GM12878 (cell line): ENCODE results near the gene C10orf105. TPM values are rescaled to one million over a fixed set of nuclear protein-coding genes. Genes with fewer than 3 reads are reported as not detected.

Experiments used
- ATAC-seq: fragments of 200-7000 bp; cut with Tn5 transposase; 3 replicates; pipeline ENCODE4 v1.9.1; 2020; ENCODE audit warnings: mild to moderate bottlenecking, moderate library complexity
- BruUV-seq: library from RNA; stranded (reverse); fragments of 400-500 nt; replicated peaks from 2 replicates; lab custom pipeline; 2021; lab: Mats Ljungman, UMichigan
- CTCF ChIA-PET: fragments of 300-600 bp; sonication (Branson Sonifier 250); formaldehyde crosslinking; extraction: SDS; loops from one replicate; lab custom pipeline; 2021; ENCODE audit warnings: inconsistent platforms; lab: Yijun Ruan, JAX
- POLR2A ChIA-PET: fragments of 350-600 bp; formaldehyde crosslinking; extraction: SDS; loops from one replicate; lab custom pipeline; 2021; ENCODE audit warnings: inconsistent platforms; lab: Charles Lee
- RAD21 ChIA-PET: fragments of 300-600 bp; sonication (Branson Sonifier 250); formaldehyde crosslinking; loops from one replicate; lab custom pipeline; 2023; ENCODE audit warnings: antibody characterized with exemption; ENCODE audit not compliant: unreplicated experiment; lab: Charles Lee
- SMC1A ChIA-PET: fragments of 300-600 bp; sonication (Branson Sonifier 250); formaldehyde crosslinking; loops from one replicate; lab custom pipeline; 2023; ENCODE audit not compliant: unreplicated experiment, uncharacterized antibody; lab: Charles Lee
- DNase-seq: peaks from one replicate; pipeline ENCODE4 v3.0.0-alpha.2; 2011; ENCODE audit warnings: low read depth, low spot score
- FAIRE-seq: peaks from 3 replicates; lab custom pipeline; 2011; peaks lifted over from hg19 to GRCh38; lab: Jason Lieb, UNC
- H2AFZ ChIP-seq: 2 replicates; pipeline ENCODE4 v1.6.0; 2011; ENCODE audit warnings: low read depth, low read length, control low read depth; ENCODE audit not compliant: control insufficient read depth
- H3K27ac ChIP-seq: 2 replicates; pipeline ENCODE4 v1.5.1; 2011; ENCODE audit warnings: control low read depth; ENCODE audit not compliant: control insufficient read depth, insufficient read depth
- H3K27me3 ChIP-seq, 2 experiments: replicated peaks in 1 of 2; 2 replicates each; pipeline versions ENCODE4 v1.6.0 to v1.6.1; 2011; ENCODE audit warnings: low read length in 1 of 2; ENCODE audit not compliant: control insufficient read depth in 2 of 2, insufficient read depth in 2 of 2
- H3K36me3 ChIP-seq, 2 experiments: 2 replicates each; pipeline ENCODE4 v1.5.1; 2011; ENCODE audit warnings: low read length in 1 of 2; ENCODE audit not compliant: control insufficient read depth in 2 of 2, insufficient read depth in 2 of 2
- H3K4me1 ChIP-seq: 2 replicates; pipeline ENCODE4 v1.6.1; 2011; ENCODE audit warnings: mild to moderate bottlenecking, low read length, moderate library complexity, mixed read lengths; ENCODE audit not compliant: control insufficient read depth, insufficient read depth
- H3K4me2 ChIP-seq: 2 replicates; pipeline ENCODE4 v1.6.0; 2011; ENCODE audit warnings: control low read depth; ENCODE audit not compliant: control insufficient read depth, insufficient read depth
- H3K4me3 ChIP-seq: fragments of 200-600 bp; sonication (generic); 2 replicates; pipeline ENCODE4 v1.5.1; 2016
- H3K79me2 ChIP-seq: 2 replicates; pipeline ENCODE4 v1.6.0; 2011; ENCODE audit warnings: low read length; ENCODE audit not compliant: control insufficient read depth, insufficient read depth
- H3K9ac ChIP-seq: 2 replicates; pipeline ENCODE4 v1.8.0; 2011; ENCODE audit warnings: low read length, control low read depth, mixed read lengths; ENCODE audit not compliant: control insufficient read depth, insufficient read depth
- H3K9me3 ChIP-seq: replicated peaks from 3 replicates; pipeline ENCODE4 v1.5.1; 2011; ENCODE audit warnings: mild to moderate bottlenecking, low read length; ENCODE audit not compliant: control insufficient read depth, insufficient read depth
- H4K20me1 ChIP-seq: 2 replicates; pipeline ENCODE4 v1.6.0; 2011; ENCODE audit not compliant: control insufficient read depth, insufficient read depth
- ASH2L ChIP-seq: fragments of 300-600, 200-600 bp; sonication (generic); IDR thresholded peaks from 2 replicates; pipeline ENCODE4 v1.6.1; 2017; ENCODE audit warnings: low read depth, mild to moderate bottlenecking, borderline replicate concordance
- HDGF ChIP-seq: fragments of 450-650 bp; IDR thresholded peaks from 2 replicates; pipeline ENCODE4 v1.6.1; 2016; ENCODE audit warnings: antibody characterized with exemption
- HSF1 ChIP-seq: fragments of 150-350 bp; IDR thresholded peaks from 2 replicates; pipeline ENCODE4 v1.6.1; 2014; ENCODE audit warnings: mild to moderate bottlenecking, low read depth, low read length
- KLF5 ChIP-seq: fragments of 450-650 bp; IDR thresholded peaks from 2 replicates; pipeline ENCODE4 v1.6.1; 2014; ENCODE audit warnings: mild to moderate bottlenecking; ENCODE audit not compliant: partially characterized antibody
- MEF2B ChIP-seq: fragments of 450-650 bp; IDR thresholded peaks from 2 replicates; pipeline ENCODE4 v1.6.1; 2018; ENCODE audit warnings: mild to moderate bottlenecking, moderate library complexity; ENCODE audit not compliant: partially characterized antibody, poor library complexity, severe bottlenecking
- PBX3 ChIP-seq: IDR thresholded peaks from 2 replicates; pipeline ENCODE4 v1.6.1; 2011; ENCODE audit warnings: mild to moderate bottlenecking, low read depth, low read length, moderate library complexity; ENCODE audit not compliant: insufficient replicate concordance
- PML ChIP-seq: IDR thresholded peaks from 2 replicates; pipeline ENCODE4 v1.6.1; 2012; ENCODE audit warnings: low read length, inconsistent platforms
- RELA ChIP-seq: fragments of 450-650 bp; IDR thresholded peaks from 2 replicates; pipeline ENCODE4 v1.8.0; 2014; ENCODE audit warnings: borderline replicate concordance; ENCODE audit not compliant: partially characterized antibody
- SKIL ChIP-seq: fragments of 450-650 bp; IDR thresholded peaks from 2 replicates; pipeline ENCODE4 v1.6.1; 2017; ENCODE audit warnings: mild to moderate bottlenecking, low read depth, inconsistent platforms; ENCODE audit not compliant: poor library complexity, severe bottlenecking
- SMAD5 ChIP-seq: IDR thresholded peaks from 2 replicates; pipeline ENCODE4 v1.6.1; 2016; ENCODE audit warnings: antibody characterized with exemption, low read depth
- SREBF1 ChIP-seq: IDR thresholded peaks from 2 replicates; pipeline ENCODE4 v1.6.1; 2012; ENCODE audit warnings: mild to moderate bottlenecking, low read length
- STAT1 ChIP-seq: fragments of 450-650 bp; conservative IDR thresholded peaks from 2 replicates; pipeline ENCODE4 v1.6.1; 2014; ENCODE audit warnings: antibody characterized with exemption, mild to moderate bottlenecking
- TARDBP ChIP-seq: IDR thresholded peaks from 2 replicates; pipeline ENCODE4 v1.6.1; 2016; ENCODE audit warnings: borderline replicate concordance
- ZNF217 ChIP-seq: fragments of 450-650 bp; IDR thresholded peaks from 2 replicates; pipeline ENCODE4 v1.6.1; 2017; ENCODE audit warnings: antibody characterized with exemption, mild to moderate bottlenecking
- WGBS: methylation state at CpG from one replicate; pipeline ENCODE4 v1.1.6; 2016; ENCODE audit warnings: low lambda C conversion rate; ENCODE audit not compliant: insufficient replicate concordance, insufficient coverage; ENCODE audit errors: missing lambda C conversion rate; 5-methylcytosine and 5-hydroxymethylcytosine counted together
- in situ Hi-C: fragments of 300-500 bp; cut with MboI; formaldehyde crosslinking; loops from 9 replicates; pipeline ENCODE4 v1.14.3; 2018; ENCODE audit warnings: mixed read lengths
- intact Hi-C: fragments of 100-400 bp; cut with micrococcal nuclease; formaldehyde crosslinking; loops from one replicate; pipeline ENCODE4 v1.14.2; 2022; ENCODE audit not compliant: unreplicated experiment
- polyA plus RNA-seq, 11 experiments: library from polyadenylated mRNA; depleted of rRNA in 4 of 11; unstranded in 6 of 11; stranded (reverse) in 5 of 11; fragments of >200 nt; fragmentation: Nextera tagmentation in 4 of 11; fragmentation: Illumina TruSeq in 1 of 11; extraction: Ambion mirVana in 4 of 11; extraction: Trizol in 1 of 11; gene quantifications; 1 replicate in 1 of 11; 2 replicates in 10 of 11; pipeline versions ENCODE4 v1.2.1 to v1.2.3, GENCODE V29; 2011 to 2016; ENCODE audit warnings: inconsistent platforms in 2 of 11, missing spikeins in 2 of 11, low read depth in 1 of 11
- total RNA-seq, 4 experiments: library from RNA; depleted of rRNA in 3 of 4; stranded (reverse); fragments of >200 nt in 3 of 4; fragmentation: Illumina TruSeq in 1 of 4; extraction: Trizol in 1 of 4; gene quantifications; 2 replicates each; pipeline versions ENCODE4 v1.2.1 to v1.2.3, GENCODE V29; 2013 to 2021

The C10orf105 gene
- total and polyA plus RNA-seq, 10 of the 15 experiments (the other 5 are each of a cell fraction or from before 2014, with no cell fraction given), result 0.04 to 0.06 (median 0.05) TPM; not detected in 7

- no peak for TF ChIP-seq HSF1
- TF ChIP-seq TARDBP, result no peak
- TF ChIP-seq PML, result no peak
- no peak for TF ChIP-seq SMAD5
- no peak for TF ChIP-seq SKIL
- TF ChIP-seq RELA, result no peak
Measured at GRCh38 chr10:71712170-71712569, 7.4 kb downstream of the C10orf105 start (continued).

GRCh38 chr10:71711052-71711623 is 8.4 kb downstream of the C10orf105 start:
- Histone ChIP-seq H3K4me2 (no peak overlapping the region), H3K9me3 (no peaks in the 10 kb centered on the region), H3K27me3 (no peaks in the 10 kb centered on the region), H3K4me3 (no peak overlapping the region), H3K79me2 (no peaks in the 10 kb centered on the region), H3K4me1 (peaks cover 26% of the 10 kb centered on the region), H2AFZ (no peak overlapping the region), H3K36me3 (no peaks in the 10 kb centered on the region), H3K9ac (no peak overlapping the region), H4K20me1 (no peaks in the 10 kb centered on the region), H3K27ac (no peak overlapping the region)
- FAIRE-seq (no peak), ATAC-seq (no peak), DNase-seq (no peak)
- ChIA-PET RAD21 (interaction anchor here (0.7 to 1.3 kb wide), 4 partner anchors 24 to 396 kb away, joined by 3 to 6 read pairs (median 3); no protein-coding TSS in a partner anchor), CTCF (interaction anchor here (0.6 to 5.3 kb wide), 10 partner anchors 11 to 185 kb away, joined by 3 to 25 read pairs (median 3); no protein-coding TSS in a partner anchor), SMC1A (interaction anchor here (0.9 to 2.2 kb wide), 3 partner anchors 13 to 46 kb away, joined by 3 to 9 read pairs (median 4); no protein-coding TSS in a partner anchor), POLR2A (no interaction called here)
- BruUV-seq, result no TSS peak
- in situ Hi-C loops (no loop called here), intact Hi-C loops (no loop called here)
- 74% methylated on average over 6 of the region's 6 CpGs for WGBS
- TF ChIP-seq MEF2B (no peak), KLF5 (no peak), STAT1 (no peak), HDGF (no peak), PBX3 (no peak), ASH2L (no peak), SREBF1 (no peak), ZNF217 (no peak)
